Activated CD4-positive, CD25-positive, alpha-beta regulatory T cell treated with anti-CD3 and anti-CD28 coated beads, Interleukin-2, amount 50 U/mL, for 16 hours (primary cell): ENCODE results near the gene CWC25.
"Not testable (repeated sequence)": the region's sequence is repeated elsewhere in the genome, so short reads cannot be mapped to it uniquely, and the experiment has no call there.

ENCODE experiments used
- DNase-seq: peaks from one replicate; pipeline ENCODE4 v3.0.0-alpha.2; 2020; ENCODE audit warnings: low read depth, low spot score

The CWC25 gene

DNA sequence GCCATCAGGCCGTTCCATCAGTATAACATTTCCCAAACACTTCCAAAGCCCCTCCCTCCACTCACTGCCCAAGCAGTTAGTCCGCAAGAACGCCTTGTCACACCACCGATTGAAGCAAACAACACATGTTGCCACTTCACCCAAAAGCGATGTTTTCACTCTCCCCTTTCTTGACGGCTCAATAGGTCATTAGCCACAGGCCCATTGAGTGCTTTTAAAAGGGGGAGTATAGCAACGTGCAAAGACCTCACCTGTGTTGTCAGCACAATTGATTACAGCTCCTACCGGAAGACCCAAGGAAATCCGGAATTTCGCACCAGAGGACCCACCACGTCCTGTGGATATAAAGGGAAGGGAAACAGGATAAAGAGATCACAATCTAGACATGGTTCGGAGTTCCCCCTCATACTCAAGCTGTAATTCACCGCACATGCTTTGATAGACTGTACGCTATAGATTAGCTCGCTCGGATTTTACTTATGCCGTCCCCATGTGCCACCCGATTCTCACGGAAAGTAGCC is 27.7 kb upstream of the CWC25 start:
- DNase-seq: no peak

DNA sequence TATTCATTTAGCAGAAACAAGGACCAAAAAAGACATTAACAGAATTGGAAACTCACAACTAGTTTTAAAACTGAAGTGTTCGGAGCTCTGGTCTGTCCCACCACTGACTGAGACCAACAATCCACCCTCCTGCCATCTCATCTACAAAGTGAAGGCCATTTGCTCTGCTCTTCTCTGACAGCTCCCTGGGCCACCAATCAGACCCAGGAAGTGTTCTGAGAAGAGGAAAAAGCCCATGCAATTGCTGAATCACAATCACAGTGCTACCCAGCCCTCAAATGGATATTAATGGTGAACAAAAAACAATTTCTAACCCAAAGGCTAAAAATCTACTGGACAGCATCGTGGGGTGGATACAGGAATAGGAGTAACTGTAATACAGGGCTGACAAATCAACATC is 26.3 kb upstream of the CWC25 start:
- DNase-seq: no peak

DNA sequence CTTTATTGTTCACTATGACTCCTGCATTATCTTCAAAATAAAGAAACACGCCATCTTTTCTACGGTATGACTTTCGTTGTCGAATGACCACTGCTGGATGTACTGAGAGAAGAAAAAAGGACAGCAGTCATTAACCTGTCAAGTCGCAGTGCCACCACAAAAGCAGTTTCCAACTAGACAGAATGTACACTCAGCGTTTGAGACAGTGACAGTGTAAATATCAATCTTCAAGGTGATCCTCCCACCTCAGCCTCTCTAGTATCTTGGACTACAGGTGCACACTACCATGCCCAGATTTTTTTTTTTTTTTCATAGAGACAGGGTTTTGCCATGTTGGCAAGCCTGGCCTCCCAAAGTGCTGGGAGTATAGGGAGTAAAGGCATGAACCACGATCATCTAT is 25.3 kb upstream of the CWC25 start:
- DNase-seq: no peak

DNA sequence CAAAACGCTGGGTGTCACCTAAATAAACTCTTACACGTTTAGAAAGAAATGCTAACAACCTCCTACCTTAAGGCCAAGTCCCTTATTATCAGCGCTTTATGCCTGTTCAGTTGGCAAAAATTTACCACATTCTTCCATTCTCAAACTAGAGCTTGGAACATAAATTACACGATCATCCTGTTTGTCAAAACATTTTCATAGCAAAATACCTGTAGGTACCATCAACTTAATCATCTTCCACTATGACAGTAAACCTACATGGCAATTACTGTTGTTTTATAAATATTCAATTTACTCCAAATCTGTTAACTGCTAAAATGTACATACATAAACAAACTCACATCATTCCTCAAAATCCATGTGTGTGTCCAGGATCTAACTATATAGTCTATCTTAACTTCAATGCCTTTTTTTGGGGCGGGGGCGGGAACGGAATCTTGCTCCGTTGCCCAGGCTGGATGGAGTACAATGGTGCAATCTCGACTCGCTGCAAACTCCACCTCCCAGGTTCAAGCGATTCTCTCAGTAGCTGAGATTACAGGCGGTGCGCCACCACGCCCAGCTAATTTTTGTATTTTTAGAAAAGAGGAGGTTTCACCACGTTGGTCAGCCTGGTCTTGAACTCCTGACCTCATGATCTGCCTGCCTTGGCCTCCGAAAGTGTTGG is 24.0 kb upstream of the CWC25 start:
- no peak for DNase-seq

DNA sequence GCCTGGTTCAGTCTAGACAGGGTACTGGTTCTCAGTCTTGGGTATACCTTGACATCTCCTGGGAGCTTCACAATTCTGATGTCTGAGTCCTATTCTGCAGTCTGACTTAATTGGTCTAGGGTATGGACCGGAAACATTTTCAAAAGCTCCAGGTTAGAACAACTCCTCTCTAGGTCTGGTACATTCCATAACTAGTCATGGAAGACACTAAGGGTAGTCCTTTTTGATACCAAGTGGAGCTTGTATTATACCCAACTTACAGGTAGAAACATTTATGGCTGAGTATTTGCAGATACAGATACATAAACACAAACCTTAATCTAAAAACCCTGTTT is 23.4 kb upstream of the CWC25 start:
- no peak for DNase-seq

DNA sequence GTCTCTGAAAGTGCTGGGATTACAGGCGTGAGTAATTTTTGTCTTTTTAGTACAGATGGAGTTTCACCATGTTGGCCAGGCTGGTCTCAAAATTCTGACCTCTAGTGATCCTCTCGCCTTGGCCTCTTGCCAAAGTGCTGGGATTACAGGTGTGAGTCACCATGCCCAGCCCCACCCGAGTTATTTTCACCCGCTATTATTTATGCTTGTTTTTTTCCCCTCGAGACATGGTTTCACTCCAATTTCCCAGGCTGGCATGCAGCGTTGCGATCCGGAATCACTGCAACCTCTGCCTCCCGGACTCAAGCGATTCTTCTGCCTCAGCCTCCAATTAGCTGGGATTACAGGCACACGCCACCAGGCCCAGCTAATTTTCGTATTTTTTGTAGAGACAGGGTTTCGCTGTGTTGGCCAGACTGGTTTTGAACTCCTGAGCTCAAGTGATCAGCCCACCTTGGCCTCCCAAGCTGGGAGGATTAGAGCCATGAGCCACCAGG is 19.2 kb upstream of the CWC25 start:
- DNase-seq: no peak

DNA sequence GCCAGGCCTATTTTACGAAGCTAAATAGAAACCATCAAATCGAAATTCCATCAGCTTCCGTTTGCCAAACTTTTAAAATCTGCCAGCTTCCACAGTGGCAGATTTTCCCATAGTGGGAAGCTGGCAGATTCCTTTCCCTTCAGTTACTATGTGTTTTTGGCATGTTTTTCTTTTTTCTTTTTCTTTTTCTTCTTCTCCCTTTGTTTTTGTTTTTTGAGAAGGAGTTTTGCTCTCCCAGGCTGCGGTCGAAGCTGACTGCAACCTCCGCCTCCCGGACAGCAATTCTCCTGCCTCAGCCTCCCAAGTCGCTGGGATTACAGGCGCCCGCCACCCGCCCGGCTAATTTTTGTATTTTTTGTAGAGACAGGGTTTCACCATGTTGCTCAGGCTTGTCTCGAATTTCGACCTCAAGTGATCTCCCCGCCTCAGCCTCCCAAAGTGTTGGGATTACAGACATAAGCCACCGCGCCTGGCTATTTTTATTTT is 684 bp upstream of the CWC25 start:
- DNase-seq: no peak

DNA sequence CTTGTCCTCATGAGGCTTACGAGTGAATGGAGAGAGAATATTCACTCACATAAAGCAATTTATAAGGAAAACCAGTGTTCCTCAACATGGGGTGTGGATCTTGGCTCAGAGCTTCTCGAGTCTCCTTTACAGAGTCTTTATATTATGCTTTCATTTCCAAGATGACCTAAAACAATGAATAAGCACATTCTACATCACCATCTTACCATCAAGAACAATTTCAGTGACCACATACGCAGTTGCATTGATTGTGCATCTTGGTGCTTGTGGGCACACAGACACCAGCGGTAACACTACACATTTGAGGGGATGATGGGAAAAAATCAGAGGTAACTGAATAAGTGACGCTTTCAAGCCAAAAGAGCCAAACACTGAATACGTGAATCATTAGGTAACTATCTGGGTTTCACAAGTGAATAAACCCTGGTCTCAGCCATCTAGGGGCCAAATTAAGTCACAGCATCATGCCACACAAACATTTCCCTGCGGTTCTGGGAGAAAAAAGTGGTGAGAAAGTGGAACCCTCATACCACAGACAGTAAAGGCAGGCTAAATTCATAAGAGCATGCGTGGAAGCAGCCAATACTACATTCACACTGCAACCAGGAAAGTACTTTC is 9.4 kb downstream of the CWC25 start:
- DNase-seq: no peak

DNA sequence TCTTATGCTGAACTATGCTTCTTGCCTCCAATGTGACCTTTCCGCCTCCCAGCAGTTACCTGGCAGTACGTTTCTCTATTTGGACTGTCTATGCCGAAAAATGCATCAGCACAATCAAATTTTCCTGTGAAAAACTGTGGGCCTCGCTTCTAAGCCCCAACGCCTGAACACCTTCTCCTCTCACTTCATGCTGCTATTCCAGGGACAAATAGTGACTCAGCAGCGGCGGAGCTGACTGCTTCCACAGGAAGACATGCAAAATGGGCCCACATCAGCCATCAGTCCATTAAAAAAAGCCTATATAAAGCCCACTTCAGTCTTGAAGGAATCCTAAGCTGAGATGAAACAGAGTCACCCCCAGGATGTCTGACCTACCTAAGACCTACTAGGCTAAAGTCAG is 15.3 kb downstream of the CWC25 start:
- DNase-seq: no peak

DNA sequence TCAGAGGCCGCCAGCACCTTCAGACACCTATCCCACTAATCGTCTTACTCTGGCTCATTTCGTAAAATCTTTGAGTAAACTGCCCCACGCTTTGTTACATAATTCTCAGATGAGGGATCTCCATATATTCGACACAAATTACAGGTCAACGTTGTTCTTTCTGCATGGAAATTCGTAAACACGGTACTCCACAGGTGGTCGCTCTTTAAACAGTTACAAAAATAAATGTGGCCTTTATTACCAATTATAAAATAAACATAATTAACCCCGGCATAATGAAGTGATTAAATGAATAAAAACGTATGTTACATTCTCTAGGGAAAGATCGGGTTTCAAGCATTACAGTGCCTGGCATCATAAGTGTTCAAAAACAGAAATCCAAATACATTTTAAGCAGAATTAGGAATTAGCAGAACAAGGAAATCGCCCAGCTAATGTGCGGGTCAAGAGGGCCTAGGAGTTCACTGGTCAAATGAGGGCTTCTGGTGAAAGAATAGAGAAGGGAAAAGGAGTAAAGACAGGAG is 24.8 kb downstream of the CWC25 start:
- no peak for DNase-seq

DNA sequence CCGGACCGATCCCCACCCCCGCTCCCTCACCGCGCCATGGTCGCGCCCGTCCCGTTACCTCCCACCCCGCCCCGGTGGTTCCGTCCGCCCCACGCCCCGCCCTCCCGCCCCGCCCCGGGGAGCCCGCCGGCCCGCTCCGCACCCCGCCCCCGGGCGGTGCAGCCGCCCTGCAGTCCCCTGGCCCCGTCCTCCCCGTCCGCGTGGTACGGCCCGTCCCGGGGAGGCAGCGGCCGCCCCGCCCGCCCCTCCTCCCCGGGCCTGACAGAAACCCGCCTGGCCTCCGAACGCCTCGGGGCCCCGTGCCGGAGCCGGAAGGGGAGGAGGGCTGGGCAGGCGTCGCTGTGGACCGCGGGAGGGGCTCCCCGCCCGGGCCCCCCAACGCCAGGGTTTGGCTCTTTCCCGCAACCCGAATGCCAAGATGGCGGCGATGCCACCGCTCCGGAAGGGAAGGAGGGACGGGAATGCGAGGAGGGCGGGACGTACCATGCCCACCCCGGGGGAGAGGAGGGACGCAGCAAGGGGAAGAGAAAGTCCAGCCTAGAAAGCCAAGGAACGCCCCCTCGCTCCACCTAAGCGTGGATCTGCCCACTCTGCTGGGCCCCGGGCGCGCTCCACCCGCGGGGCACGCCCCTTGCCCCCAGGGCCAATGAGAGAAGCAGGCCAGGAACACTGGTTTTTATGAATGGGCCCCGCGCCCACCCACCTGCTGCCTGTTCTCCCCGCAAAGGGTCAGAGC is 25.5 kb downstream of the CWC25 start, which contains the start of gene PIP4K2B:
PIP4K2B (minus strand) TSS at position 56 of the 736 bp plus-strand sequence. CDS start 132 bp downstream, outside the sequence.
- DNase-seq: peak; percentile 62

DNA sequence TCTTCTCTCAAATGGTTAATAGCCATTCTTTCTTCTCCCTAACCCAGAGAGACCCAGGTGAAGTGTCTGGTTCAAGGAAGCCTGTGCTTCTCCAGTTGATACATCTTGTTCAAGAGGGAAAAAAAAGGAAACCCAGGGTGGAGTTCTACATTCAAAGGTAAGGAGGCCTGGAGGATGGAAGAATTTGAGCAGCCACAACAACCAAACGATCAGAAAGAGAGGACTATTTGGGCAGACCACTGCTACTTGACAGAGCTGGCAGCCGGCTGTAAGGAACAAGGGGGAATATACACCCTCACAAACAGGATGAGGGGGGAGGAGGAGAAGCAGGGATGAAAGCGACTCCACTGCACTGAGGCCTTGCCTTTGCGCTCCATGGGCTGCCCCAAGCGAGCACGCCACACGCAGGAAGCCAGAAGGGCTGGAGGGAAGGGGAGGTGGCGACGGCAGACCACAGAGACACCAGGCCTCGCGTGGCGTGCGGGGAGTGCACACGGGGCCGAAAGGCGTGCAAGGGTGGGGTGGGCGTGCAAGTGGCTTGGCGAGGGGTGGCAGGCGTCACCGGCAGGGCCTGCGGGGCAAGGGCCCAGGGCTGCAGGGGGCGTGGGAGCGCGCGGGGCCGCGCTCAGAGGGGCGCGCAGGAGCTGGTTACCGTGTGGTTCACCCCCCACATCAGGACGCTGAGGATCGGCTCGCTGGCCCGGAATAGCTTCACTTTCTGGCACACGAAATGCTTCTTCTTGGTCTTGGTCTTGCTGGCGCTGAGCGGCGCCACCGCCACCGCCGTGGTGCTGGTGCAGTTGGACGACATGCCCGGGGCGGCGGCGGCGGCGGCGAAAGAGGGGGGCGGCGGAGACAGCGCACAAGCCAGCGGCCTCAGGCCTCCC is 26.3 kb downstream of the CWC25 start:
- DNase-seq: peak; percentile 12

DNA sequence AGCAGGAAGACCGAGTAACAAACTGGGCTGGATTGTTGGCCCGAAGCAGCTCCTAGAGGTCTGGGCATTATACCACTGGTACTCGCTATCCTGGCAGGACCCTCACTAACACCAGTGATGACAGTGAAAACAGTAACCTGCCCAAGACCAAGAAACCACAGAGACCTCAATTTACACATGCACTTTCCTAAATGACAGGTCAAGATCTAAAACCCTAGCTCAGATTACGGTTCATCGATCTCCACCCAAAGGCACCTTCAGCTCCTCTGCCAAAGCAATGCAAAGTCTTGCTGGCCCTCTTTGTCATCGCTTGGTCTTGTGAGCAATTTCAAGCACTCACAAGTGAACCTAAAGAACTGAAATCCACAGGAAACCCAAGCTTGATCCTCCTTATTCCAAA is 27.3 kb downstream of the CWC25 start:
- DNase-seq: no peak

DNA sequence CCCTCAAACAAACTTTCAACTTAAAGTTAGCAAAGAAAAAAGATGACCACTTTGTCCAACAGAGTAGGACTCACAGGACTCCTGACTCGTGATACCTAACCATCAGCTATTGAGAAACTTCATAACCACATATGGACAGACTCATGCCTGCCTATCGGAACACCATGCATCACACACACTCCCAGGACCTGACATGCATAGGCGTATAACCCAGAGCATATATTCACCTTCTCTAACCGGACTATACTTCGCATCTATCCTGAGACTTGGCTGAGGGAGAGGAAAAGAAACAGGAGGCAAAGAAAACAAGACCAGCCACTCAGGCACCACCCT is 28.0 kb downstream of the CWC25 start:
- DNase-seq: no peak

DNA sequence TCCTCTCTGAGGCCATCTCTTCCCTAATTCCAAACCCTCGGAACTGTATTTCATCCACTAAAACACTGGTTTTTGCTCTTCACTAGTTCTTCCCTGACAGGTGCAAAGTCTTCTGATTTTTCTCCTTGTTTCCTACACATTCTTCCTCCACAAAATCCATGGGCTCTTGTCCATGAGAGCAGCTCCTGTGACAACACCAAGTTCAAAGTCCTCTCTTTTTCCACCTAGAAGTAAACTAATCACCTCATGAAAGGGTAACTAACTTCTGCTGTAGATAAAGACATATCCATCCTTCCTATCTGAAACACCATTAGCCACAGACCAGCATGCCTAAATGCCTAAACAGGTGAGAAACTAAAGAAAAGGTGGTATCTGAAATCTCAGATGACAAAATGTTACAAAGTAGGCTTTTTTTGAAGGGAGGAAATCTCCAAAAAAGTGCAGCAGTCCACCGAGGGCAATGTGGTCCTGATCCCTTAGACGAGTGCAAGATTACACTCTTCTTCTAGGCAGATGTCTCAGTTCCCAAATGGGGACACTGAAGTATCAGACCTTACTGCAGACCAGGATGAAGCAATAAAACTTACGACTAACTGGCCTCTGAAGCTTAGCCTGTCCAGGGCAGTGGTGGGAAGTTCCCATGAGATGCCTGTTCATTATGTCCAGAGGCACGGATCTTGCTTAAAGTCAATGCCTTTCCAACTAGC is 28.5 kb downstream of the CWC25 start:
- DNase-seq: no peak

DNA sequence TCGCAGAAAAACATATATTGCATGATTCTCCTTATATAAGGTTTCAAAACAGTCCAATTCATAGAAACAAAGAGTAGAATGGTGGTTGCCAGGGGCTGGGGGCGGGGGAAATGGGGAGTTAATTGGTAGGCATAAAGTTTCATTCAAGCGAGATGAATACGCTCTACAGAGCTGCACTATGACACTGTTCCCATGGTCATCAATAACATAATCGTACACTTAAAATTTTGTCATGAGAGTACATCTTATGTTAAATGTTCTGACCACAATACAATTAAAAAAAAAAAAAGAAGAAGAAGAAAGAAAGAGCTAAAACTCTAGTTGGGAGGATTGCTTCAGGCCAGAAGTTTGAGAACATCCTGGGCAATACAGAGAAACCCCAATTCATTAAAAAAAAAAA is 30.9 kb downstream of the CWC25 start:
- DNase-seq: no peak

DNA sequence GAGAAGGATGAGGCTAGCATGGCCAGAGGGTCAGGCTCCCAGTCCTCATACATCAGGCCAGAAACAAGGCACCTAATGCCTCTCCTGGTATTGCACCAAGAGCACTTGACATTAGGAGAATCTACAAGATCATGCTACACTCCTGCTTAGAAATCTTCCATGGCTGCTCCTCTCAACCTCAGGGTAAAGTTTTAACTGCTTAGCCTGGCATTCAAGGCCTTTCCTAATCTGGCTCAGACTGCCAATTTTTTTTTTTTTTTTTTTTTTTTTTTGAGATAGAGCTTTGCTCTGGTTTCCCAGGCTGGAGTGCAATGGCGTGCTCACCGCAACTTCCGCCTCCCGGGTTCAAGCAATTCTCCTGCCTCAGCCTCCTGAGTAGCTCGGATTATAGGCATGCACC is 34.0 kb downstream of the CWC25 start:
- DNase-seq: no peak

DNA sequence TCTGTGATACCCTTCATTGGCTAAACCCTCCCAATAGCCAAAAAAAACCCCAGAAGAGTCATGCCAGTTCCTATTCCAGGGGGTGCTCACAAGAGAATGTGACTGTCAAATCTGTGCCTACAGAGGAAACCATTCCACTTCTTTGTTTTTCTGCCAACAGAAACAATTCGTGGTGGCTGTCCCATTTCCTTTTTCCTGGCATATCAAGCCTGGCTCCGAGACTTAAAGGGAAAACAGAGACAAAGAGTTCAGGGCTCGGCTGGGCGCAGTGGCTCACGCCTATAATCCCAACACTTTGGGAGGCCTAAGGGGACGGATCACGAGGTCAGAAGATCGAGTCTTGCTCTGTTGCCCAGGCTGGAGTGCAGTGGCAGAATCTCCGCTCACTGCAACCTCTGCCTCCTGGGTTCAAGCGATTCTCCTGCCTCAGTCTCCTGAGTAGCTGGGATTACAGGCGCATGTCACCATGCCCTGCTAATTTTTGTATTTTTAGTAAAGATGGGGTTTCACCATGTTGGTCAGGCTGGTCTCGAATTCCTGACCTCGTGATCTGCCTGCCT is 34.9 kb downstream of the CWC25 start:
- DNase-seq: not testable (repeated sequence)

DNA sequence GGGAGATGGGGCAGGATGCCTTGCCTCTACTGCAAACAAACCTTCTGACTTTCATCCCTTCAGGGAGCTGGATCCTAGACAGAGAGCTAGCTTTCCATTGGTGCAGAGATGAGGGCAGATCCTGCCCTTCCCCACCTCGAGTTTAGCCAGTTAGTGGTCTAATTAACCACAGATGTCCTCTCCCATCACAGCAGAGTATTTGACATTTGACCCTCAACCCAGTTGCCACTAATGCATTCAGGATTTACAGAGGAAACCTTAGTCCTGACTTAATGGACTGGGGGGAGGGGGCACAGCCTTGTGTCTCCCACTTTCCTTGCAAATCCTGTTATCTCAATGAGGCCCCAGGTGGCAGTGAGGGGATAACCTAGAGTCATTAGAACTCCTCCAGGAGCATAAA is 35.9 kb downstream of the CWC25 start:
- DNase-seq: no peak

DNA sequence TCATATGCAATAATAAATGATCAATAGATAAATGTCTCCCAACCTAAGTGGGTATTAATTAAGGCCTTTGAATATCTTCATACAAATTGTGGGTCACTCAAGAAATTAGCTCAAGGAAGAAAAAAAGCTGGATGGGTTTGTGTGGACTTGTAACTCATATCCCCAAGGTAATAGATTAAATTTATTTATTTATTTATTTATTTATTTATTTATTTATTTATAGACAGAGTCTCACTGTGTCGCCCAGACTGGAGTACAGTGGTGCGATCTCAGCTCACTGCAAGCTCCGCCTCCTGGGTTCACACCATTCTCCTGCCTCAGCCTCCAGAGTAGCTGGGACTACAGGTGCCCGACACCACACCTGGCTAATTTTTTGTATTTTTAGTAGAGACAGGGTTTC is 37.1 kb downstream of the CWC25 start:
- not testable (repeated sequence) for DNase-seq
